Neural progenitor cell (in vitro differentiated cells): Measurements from ENCODE around the gene ZCCHC3.

Experiments
- CTCF ChIP-seq: fragments of 200-600 bp; sonication (generic); IDR thresholded peaks from 2 replicates; pipeline ENCODE4 v1.5.1; 2017; ENCODE audit warnings: antibody characterized with exemption, mild to moderate bottlenecking
- EZH2 ChIP-seq: fragments of 200-600 bp; sonication (generic); IDR thresholded peaks from 2 replicates; pipeline ENCODE4 v1.6.1; 2017; ENCODE audit warnings: antibody characterized with exemption, mild to moderate bottlenecking, moderate library complexity
- EZH2phosphoT487 ChIP-seq: fragments of 200-600 bp; sonication (generic); IDR thresholded peaks from 2 replicates; pipeline ENCODE4 v1.6.1; 2017; ENCODE audit warnings: antibody characterized with exemption

GRCh38 chr20:289693-290083 is 7.7 kb upstream of the ZCCHC3 start:
- TF ChIP-seq CTCF = no peak
- no peak for TF ChIP-seq EZH2
- TF ChIP-seq EZH2phosphoT487 = no peak
